MM.1S (cell line): ENCODE measurements around the gene IL1R2.

Experiments
- DNase-seq: peaks from one replicate; pipeline ENCODE4 v3.0.0-alpha.2; 2015
- H2AFZ ChIP-seq: fragments of 300-600 bp; sonication (generic); 2 replicates; pipeline ENCODE4 v1.6.0; 2016; ENCODE audit warnings: antibody characterized with exemption, low read length
- H3F3A ChIP-seq: fragments of 300-600 bp; sonication (generic); 2 replicates; pipeline ENCODE4 v1.6.1; 2016; ENCODE audit warnings: mild to moderate bottlenecking, antibody characterized with exemption, low read length, moderate library complexity, mixed read lengths; ENCODE audit not compliant: insufficient read depth
- H3K27ac ChIP-seq: fragments of 300-600 bp; sonication (generic); 2 replicates; pipeline ENCODE4 v1.5.1; 2016; ENCODE audit warnings: mild to moderate bottlenecking, low read length
- H3K27me3 ChIP-seq: fragments of 300-600 bp; sonication (generic); replicated peaks from 2 replicates; pipeline ENCODE4 v1.6.0; 2016; ENCODE audit warnings: low read length; ENCODE audit not compliant: insufficient read depth
- H3K36me3 ChIP-seq: fragments of 300-600 bp; sonication (generic); replicated peaks from 2 replicates; pipeline ENCODE4 v1.6.1; 2016; ENCODE audit warnings: mild to moderate bottlenecking, low read length, mixed read lengths; ENCODE audit not compliant: insufficient read depth
- H3K4me1 ChIP-seq: fragments of 300-600 bp; sonication (generic); 2 replicates; pipeline ENCODE4 v1.6.1; 2016; ENCODE audit warnings: low read length, mixed read lengths
- H3K4me2 ChIP-seq: fragments of 300-600 bp; sonication (generic); 2 replicates; pipeline ENCODE4 v1.6.0; 2016; ENCODE audit warnings: low read depth, low read length
- H3K4me3 ChIP-seq: fragments of 300-600 bp; sonication (generic); 2 replicates; pipeline ENCODE4 v1.5.1; 2016; ENCODE audit warnings: low read length, mixed read lengths
- H3K79me2 ChIP-seq: fragments of 300-600 bp; sonication (generic); 2 replicates; pipeline ENCODE4 v1.6.1; 2016; ENCODE audit warnings: mixed run types, low read length, mixed read lengths
- H3K9ac ChIP-seq: fragments of 300-600 bp; sonication (generic); 2 replicates; pipeline ENCODE4 v1.6.1; 2016; ENCODE audit warnings: low read length, mixed read lengths
- H3K9me2 ChIP-seq: fragments of 300-600 bp; sonication (generic); replicated peaks from 2 replicates; pipeline ENCODE4 v1.6.1; 2016; ENCODE audit warnings: mild to moderate bottlenecking, low read length, mixed read lengths; ENCODE audit not compliant: insufficient read depth
- H3K9me3 ChIP-seq: fragments of 300-600 bp; sonication (generic); replicated peaks from 2 replicates; pipeline ENCODE4 v1.6.1; 2016; ENCODE audit warnings: mild to moderate bottlenecking, low read length, mixed read lengths; ENCODE audit not compliant: insufficient read depth
- H4K20me1 ChIP-seq: fragments of 300-600 bp; sonication (generic); 2 replicates; pipeline ENCODE4 v1.6.1; 2016; ENCODE audit warnings: mild to moderate bottlenecking, low read length, moderate library complexity, mixed read lengths; ENCODE audit not compliant: insufficient read depth
- EZH2 ChIP-seq: fragments of 300-600 bp; sonication (generic); optimal IDR thresholded peaks from 2 replicates; pipeline ENCODE3; 2017; ENCODE audit warnings: low read depth, mild to moderate bottlenecking, antibody characterized with exemption, low read length, mixed read lengths
- EZH2phosphoT487 ChIP-seq: fragments of 300-600 bp; sonication (generic); IDR thresholded peaks from 2 replicates; pipeline ENCODE4 v1.6.1; 2018; ENCODE audit warnings: antibody characterized with exemption, low read length
- TF ChIP-seq, protein P1 (sequence below): fragments of 300-600 bp; sonication (generic); IDR thresholded peaks from 2 replicates; pipeline ENCODE4 v1.5.1; 2016; ENCODE audit warnings: antibody characterized with exemption, low read length, mixed read lengths

IL1R2 gene

DNA sequence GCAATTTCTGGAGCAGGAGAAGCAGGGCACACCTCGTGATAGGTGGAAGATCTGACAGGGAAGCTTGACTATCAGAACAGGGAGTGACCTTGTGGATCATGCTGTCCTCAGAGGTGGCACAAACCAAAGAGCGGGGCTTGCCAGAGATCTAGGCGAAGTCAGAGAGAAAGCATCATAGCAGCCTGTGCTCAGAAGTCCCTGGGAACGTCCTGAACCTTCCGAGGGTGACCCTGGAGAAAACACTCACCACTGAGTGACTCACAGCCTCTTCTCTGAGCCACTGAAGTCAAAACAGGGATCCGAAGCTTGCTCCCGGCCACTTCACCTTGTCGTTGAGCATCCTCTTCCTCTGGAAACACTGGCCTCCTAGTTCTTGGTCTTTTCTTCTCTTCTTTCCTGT lies 56.7 kb downstream of the IL1R2 start:
- H4K20me1 ChIP-seq = no peaks in the 10 kb centered on the region
- no peaks in the 10 kb centered on the region for H3K4me1 ChIP-seq
- no peak overlapping the region for H3K9ac ChIP-seq
- H3K9me3 ChIP-seq = no peaks in the 10 kb centered on the region
- no peaks in the 10 kb centered on the region for H3K9me2 ChIP-seq
- H3K4me2 ChIP-seq = no peak overlapping the region
- DNase-seq = no peak
- H3K27me3 ChIP-seq = no peaks in the 10 kb centered on the region
- H3K27ac ChIP-seq = no peak overlapping the region
- H3F3A ChIP-seq = no peaks in the 10 kb centered on the region
- TF ChIP-seq EZH2 (no peak), EZH2phosphoT487 (no peak)
- TF ChIP-seq, protein P1, sequence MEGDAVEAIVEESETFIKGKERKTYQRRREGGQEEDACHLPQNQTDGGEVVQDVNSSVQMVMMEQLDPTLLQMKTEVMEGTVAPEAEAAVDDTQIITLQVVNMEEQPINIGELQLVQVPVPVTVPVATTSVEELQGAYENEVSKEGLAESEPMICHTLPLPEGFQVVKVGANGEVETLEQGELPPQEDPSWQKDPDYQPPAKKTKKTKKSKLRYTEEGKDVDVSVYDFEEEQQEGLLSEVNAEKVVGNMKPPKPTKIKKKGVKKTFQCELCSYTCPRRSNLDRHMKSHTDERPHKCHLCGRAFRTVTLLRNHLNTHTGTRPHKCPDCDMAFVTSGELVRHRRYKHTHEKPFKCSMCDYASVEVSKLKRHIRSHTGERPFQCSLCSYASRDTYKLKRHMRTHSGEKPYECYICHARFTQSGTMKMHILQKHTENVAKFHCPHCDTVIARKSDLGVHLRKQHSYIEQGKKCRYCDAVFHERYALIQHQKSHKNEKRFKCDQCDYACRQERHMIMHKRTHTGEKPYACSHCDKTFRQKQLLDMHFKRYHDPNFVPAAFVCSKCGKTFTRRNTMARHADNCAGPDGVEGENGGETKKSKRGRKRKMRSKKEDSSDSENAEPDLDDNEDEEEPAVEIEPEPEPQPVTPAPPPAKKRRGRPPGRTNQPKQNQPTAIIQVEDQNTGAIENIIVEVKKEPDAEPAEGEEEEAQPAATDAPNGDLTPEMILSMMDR = no peak
- no peak overlapping the region for H3K4me3 ChIP-seq
- no peaks in the 10 kb centered on the region for H3K79me2 ChIP-seq
- H3K36me3 ChIP-seq = no peaks in the 10 kb centered on the region
- H2AFZ ChIP-seq = no peak overlapping the region

- Histone ChIP-seq H3K9me3 (no peaks in the 10 kb centered on the region), H3K9me2 (no peaks in the 10 kb centered on the region), H3K4me3 (no peak overlapping the region), H4K20me1 (no peaks in the 10 kb centered on the region), H3K36me3 (no peaks in the 10 kb centered on the region), H3K4me1 (no peaks in the 10 kb centered on the region), H3K79me2 (no peaks in the 10 kb centered on the region), H3F3A (no peaks in the 10 kb centered on the region), H3K4me2 (no peak overlapping the region), H3K27me3 (no peaks in the 10 kb centered on the region), H3K9ac (no peak overlapping the region), H3K27ac (no peak overlapping the region), H2AFZ (no peak overlapping the region)
- no peak for TF ChIP-seq EZH2phosphoT487
- TF ChIP-seq, protein P1 = no peak
- TF ChIP-seq EZH2 = no peak
- no peak for DNase-seq
These were observed 58.1 kb downstream of the IL1R2 start for GRCh38 chr2:102049756-102050443.

GRCh38 chr2:102050854-102051391 lies 59.2 kb downstream of the IL1R2 start:
- H3K36me3 ChIP-seq = no peaks in the 10 kb centered on the region
- H3K27me3 ChIP-seq = no peaks in the 10 kb centered on the region
- TF ChIP-seq, protein P1 = no peak
- TF ChIP-seq EZH2phosphoT487 (no peak), EZH2 (no peak)
- no peaks in the 10 kb centered on the region for H4K20me1 ChIP-seq
- no peak overlapping the region for H3K27ac ChIP-seq
- H2AFZ ChIP-seq = no peak overlapping the region
- no peak overlapping the region for H3K4me2 ChIP-seq
- no peaks in the 10 kb centered on the region for H3K79me2 ChIP-seq
- DNase-seq = no peak
- H3K4me3 ChIP-seq = no peak overlapping the region
- no peak overlapping the region for H3K9ac ChIP-seq
- no peaks in the 10 kb centered on the region for H3K9me2 ChIP-seq
- H3F3A ChIP-seq = no peaks in the 10 kb centered on the region
- no peaks in the 10 kb centered on the region for H3K4me1 ChIP-seq
- no peaks in the 10 kb centered on the region for H3K9me3 ChIP-seq
